SK-N-SH (cell line): ENCODE data around the gene AHNAK. TPM values are rescaled to one million over a fixed set of nuclear protein-coding genes. Genes with fewer than 3 reads are reported as not detected.

Experiments used
- CTCF ChIA-PET: fragments of 300-600, 350-600 bp; formaldehyde crosslinking; extraction: SDS; loops from one replicate; lab custom pipeline; 2021; lab: Yijun Ruan, JAX
- POLR2A ChIA-PET: fragments of 350-600 bp; sonication (Branson Sonifier 250); formaldehyde crosslinking; extraction: SDS; loops from one replicate; lab custom pipeline; 2020; ENCODE audit warnings: antibody characterized with exemption, inconsistent platforms; lab: Yijun Ruan, JAX
- DNase-seq: peaks from one replicate; pipeline ENCODE4 v3.0.0; 2012
- H2AFZ ChIP-seq: fragments of 200-600 bp; sonication (generic); 2 replicates; pipeline ENCODE4 v1.8.1; 2016; ENCODE audit warnings: antibody characterized with exemption, mild to moderate bottlenecking, low read depth
- H3F3A ChIP-seq: fragments of 200-600 bp; sonication (generic); replicated peaks from 2 replicates; pipeline ENCODE3; 2016; ENCODE audit warnings: antibody characterized with exemption, mild to moderate bottlenecking; ENCODE audit not compliant: insufficient read depth
- H3K27ac ChIP-seq, 2 experiments: fragments of 200-500 bp in 1 of 2; fragments of 200-600 bp in 1 of 2; sonication (Bioruptor generic) in 1 of 2; sonication (generic), shearing (Covaris generic) in 1 of 2; 2 replicates each; pipeline versions ENCODE4 v1.5.1 to v1.6.1; 2014 to 2016; ENCODE audit warnings: low read depth in 2 of 2, inconsistent platforms in 1 of 2, low read length in 1 of 2, mild to moderate bottlenecking in 1 of 2, mixed read lengths in 1 of 2
- H3K27me3 ChIP-seq: fragments of 200-600 bp; sonication (generic), shearing (Covaris generic); 2 replicates; pipeline ENCODE4 v1.6.1; 2016; ENCODE audit warnings: mixed run types; ENCODE audit not compliant: insufficient read depth
- H3K36me3 ChIP-seq, 2 experiments: fragments of 200-500 bp in 1 of 2; fragments of 200-600 bp in 1 of 2; sonication (Bioruptor generic) in 1 of 2; sonication (generic) in 1 of 2; replicated peaks in 1 of 2; 2 replicates each; pipeline versions ENCODE3 to v1.5.1; 2014 to 2016; ENCODE audit warnings: low read length in 1 of 2, mild to moderate bottlenecking in 1 of 2; ENCODE audit not compliant: insufficient read depth in 2 of 2, control insufficient read depth in 1 of 2
- H3K4me1 ChIP-seq, 2 experiments: fragments of 200-500 bp in 1 of 2; fragments of 200-600 bp in 1 of 2; sonication (Bioruptor generic) in 1 of 2; sonication (generic), shearing (Covaris generic) in 1 of 2; 2 replicates each; pipeline versions ENCODE4 v1.5.1 to v1.6.1; 2014 to 2016; ENCODE audit warnings: low read depth in 1 of 2, low read length in 1 of 2, mixed run types in 1 of 2; ENCODE audit not compliant: insufficient read depth in 2 of 2, control insufficient read depth in 1 of 2
- H3K4me2 ChIP-seq: fragments of 200-600 bp; sonication (generic), shearing (Covaris generic); 2 replicates; pipeline ENCODE4 v1.6.1; 2017; ENCODE audit warnings: mixed run types
- H3K4me3 ChIP-seq, 2 experiments: fragments of 200-500 bp in 1 of 2; fragments of 200-600 bp in 1 of 2; sonication (Bioruptor generic) in 1 of 2; sonication (generic), shearing (Covaris generic) in 1 of 2; 2 replicates each; pipeline versions ENCODE4 v1.5.1 to v1.8.1; 2014 to 2016; ENCODE audit warnings: low read depth in 2 of 2, inconsistent platforms in 1 of 2, low read length in 1 of 2, mild to moderate bottlenecking in 1 of 2, mixed read lengths in 1 of 2, moderate library complexity in 1 of 2
- H3K79me2 ChIP-seq: fragments of 200-600 bp; sonication (generic); 2 replicates; pipeline ENCODE4 v1.8.1; 2017; ENCODE audit warnings: mild to moderate bottlenecking; ENCODE audit not compliant: insufficient read depth
- H3K9ac ChIP-seq: fragments of 200-600 bp; sonication (generic); 2 replicates; pipeline ENCODE4 v1.6.1; 2017; ENCODE audit warnings: mixed run types
- H3K9me2 ChIP-seq: fragments of 200-600 bp; sonication (generic); 2 replicates; pipeline ENCODE4 v1.6.1; 2017; ENCODE audit warnings: mixed run types
- H3K9me3 ChIP-seq: fragments of 200-600 bp; sonication (generic); 2 replicates; pipeline ENCODE4 v1.6.1; 2017; ENCODE audit warnings: mixed run types, mild to moderate bottlenecking, moderate library complexity
- H4K20me1 ChIP-seq: fragments of 200-600 bp; sonication (generic); 2 replicates; pipeline ENCODE4 v1.6.1; 2017; ENCODE audit warnings: mild to moderate bottlenecking, mixed run types; ENCODE audit not compliant: insufficient read depth
- FOXJ3 ChIP-seq: sonication (generic); formaldehyde crosslinking; IDR thresholded peaks from 2 replicates; pipeline ENCODE4 v1.5.1; 2020; ENCODE audit warnings: mild to moderate bottlenecking, missing genetic modification reagents
- GATA2 ChIP-seq: sonication (generic); formaldehyde crosslinking; IDR thresholded peaks from 2 replicates; pipeline ENCODE4 v1.5.0; 2020; ENCODE audit warnings: mild to moderate bottlenecking, missing genetic modification reagents
- JUND ChIP-seq: IDR thresholded peaks from 2 replicates; pipeline ENCODE4 v1.4.0; 2012
- MEF2A ChIP-seq: IDR thresholded peaks from 2 replicates; pipeline ENCODE4 v1.4.0; 2012; ENCODE audit warnings: low read depth, borderline replicate concordance
- RCOR1 ChIP-seq: fragments of 150-350 bp; IDR thresholded peaks from 2 replicates; pipeline ENCODE4 v1.6.1; 2017; ENCODE audit warnings: antibody characterized with exemption, low read length
- SIN3A ChIP-seq: IDR thresholded peaks from 2 replicates; pipeline ENCODE4 v1.6.1; 2012; ENCODE audit warnings: low read depth, mild to moderate bottlenecking, low read length, moderate library complexity, borderline replicate concordance
- TAF1 ChIP-seq: IDR thresholded peaks from 2 replicates; pipeline ENCODE4 v1.6.1; 2012; ENCODE audit warnings: low read depth, mild to moderate bottlenecking, low read length, moderate library complexity, borderline replicate concordance
- WGBS: methylation state at CpG from one replicate; pipeline ENCODE4 v1.1.6; 2017; ENCODE audit warnings: low lambda C conversion rate; 5-methylcytosine and 5-hydroxymethylcytosine counted together
- polyA plus RNA-seq, 3 experiments: library from polyadenylated mRNA; depleted of rRNA; stranded (reverse); fragments of >200 nt; gene quantifications; 2 replicates each; pipeline ENCODE4 v1.2.3, GENCODE V29; 2012
- TF ChIP-seq, protein P1 (sequence below): fragments of 150-350 bp; IDR thresholded peaks from 2 replicates; pipeline ENCODE4 v1.6.1; 2016; ENCODE audit warnings: mild to moderate bottlenecking, low read depth, low read length

The AHNAK gene
- polyA plus RNA-seq, 1 of the 3 experiments (the other 2 are of a cell fraction): 57.8 TPM

DNA sequence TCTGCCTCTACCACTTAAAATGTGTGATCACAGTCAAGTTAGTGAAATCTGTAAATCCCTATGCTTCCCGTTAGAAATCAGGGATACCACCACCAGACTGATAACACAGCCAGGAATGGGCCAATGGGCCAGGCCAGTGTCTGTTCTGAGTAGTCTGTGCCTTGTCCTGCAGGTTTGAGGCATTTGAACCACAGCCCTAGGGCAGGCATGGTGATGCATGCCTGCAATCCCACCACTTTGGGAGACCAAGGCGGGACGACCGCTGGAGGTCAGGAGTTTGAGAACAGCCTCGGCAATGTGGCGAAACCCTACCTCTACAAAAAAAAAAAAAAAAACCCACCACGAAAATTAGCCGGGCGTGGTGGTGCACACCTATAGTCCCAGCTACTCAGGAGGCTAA, 12.1 kb upstream of the AHNAK start:
- Histone ChIP-seq H3K27me3 (no peaks in the 10 kb centered on the region), H3K27ac (no peak overlapping the region), H3K9me2 (no peaks in the 10 kb centered on the region), H3F3A (peaks cover 84% of the 10 kb centered on the region), H3K79me2 (peaks cover 45% of the 10 kb centered on the region), H3K4me3 (no peak overlapping the region), H4K20me1 (peaks cover 14% of the 10 kb centered on the region), H3K36me3 (peaks cover 39 to 45% of the 10 kb centered on the region in 2 experiments), H2AFZ (no peak overlapping the region), H3K9ac (no peak overlapping the region), H3K4me1 (peaks cover 34 to 62% of the 10 kb centered on the region in 2 experiments), H3K4me2 (no peak overlapping the region), H3K9me3 (no peaks in the 10 kb centered on the region)
- POLR2A ChIA-PET: interaction anchor here (1.1 kb wide), 1 partner anchor 15 kb away, joined by 4 read pairs; no protein-coding TSS in a partner anchor
- no peak for DNase-seq
- no peak for TF ChIP-seq GATA2 (CRISPR knock-in tag)
- no peak for TF ChIP-seq FOXJ3 (CRISPR knock-in tag)
- TF ChIP-seq RCOR1: no peak
- TF ChIP-seq TAF1: no peak
- no peak for TF ChIP-seq MEF2A
- WGBS: 94% methylated on average over 9 of the region's 9 CpGs
- CTCF ChIA-PET: interaction anchor here (3.1 to 11.8 kb wide), 3 partner anchors 15 to 164 kb away, joined by 12 to 90 read pairs (median 51); no protein-coding TSS in a partner anchor

DNA sequence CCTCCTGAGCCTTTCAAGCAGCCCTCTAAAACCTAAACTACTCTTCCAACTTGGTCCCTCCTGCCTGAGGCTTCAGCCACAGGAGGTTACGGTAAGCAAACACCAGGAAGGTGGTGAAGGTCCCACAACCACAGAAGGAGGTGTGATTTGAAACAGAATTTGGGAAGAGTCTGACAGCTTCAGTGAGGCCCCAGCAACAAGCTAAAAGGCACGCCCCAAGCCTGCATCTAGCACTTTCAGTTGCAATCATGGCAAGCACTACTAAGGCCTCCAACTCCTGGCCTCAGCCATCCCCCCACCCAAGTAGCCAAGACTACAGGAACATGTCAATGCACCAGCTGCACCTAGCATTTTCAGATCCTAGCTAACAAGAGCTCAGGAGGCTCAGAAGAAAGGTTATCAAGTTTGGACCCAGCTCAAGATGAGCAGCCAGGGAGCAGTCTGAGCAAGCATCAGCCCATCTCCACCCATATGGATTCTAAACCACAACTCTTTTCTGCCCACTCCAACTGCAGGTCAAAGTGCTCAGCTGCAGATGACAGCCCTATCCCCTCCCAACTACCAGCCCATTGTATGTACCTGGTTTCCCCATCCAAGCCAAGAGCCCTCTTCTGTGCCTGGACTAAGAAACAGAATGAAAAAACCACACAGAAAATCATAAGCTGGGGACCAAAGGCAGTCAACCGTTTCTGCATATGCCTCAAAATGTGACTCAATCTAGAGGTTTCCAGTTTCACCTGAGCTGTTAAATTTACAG, 10.4 kb upstream of the AHNAK start:
- Histone ChIP-seq H3K79me2 (peaks cover 30% of the 10 kb centered on the region; the same call in 1 of the 2 replicates), H4K20me1 (peaks cover 7% of the 10 kb centered on the region), H2AFZ (no peak overlapping the region), H3K9me2 (no peaks in the 10 kb centered on the region), H3K4me1 (peaks cover 36 to 71% of the 10 kb centered on the region in 2 experiments), H3K27ac (peak overlapping the region; percentile 85 to 97), H3K36me3 (peaks cover 26 to 37% of the 10 kb centered on the region in 2 experiments), H3K27me3 (no peaks in the 10 kb centered on the region), H3K4me2 (peak overlapping the region; percentile 85), H3K9ac (peak overlapping the region; percentile 82; the same call in 1 of the 2 replicates), H3K9me3 (no peaks in the 10 kb centered on the region), H3K4me3 (no peak overlapping the region), H3F3A (peaks cover 87% of the 10 kb centered on the region)
- POLR2A ChIA-PET: interaction anchor here (0.9 to 1.8 kb wide), 3 partner anchors 12 to 156 kb away, joined by 4 to 6 read pairs (median 4); partner anchors contain the start of gene TUT1
- CTCF ChIA-PET: interaction anchor here (0.8 to 11.8 kb wide), 9 partner anchors 11 to 450 kb away, joined by 3 to 90 read pairs (median 4); no protein-coding TSS in a partner anchor
- no peak for DNase-seq
- TF ChIP-seq, protein P1, sequence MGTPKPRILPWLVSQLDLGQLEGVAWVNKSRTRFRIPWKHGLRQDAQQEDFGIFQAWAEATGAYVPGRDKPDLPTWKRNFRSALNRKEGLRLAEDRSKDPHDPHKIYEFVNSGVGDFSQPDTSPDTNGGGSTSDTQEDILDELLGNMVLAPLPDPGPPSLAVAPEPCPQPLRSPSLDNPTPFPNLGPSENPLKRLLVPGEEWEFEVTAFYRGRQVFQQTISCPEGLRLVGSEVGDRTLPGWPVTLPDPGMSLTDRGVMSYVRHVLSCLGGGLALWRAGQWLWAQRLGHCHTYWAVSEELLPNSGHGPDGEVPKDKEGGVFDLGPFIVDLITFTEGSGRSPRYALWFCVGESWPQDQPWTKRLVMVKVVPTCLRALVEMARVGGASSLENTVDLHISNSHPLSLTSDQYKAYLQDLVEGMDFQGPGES: no peak
- TF ChIP-seq JUND (no peak), SIN3A (0 out of 2 replicates have a peak, but pooled peaks have one; percentile 11)
- 30% methylated on average over 2 of the region's 3 CpGs for WGBS
